ENCODE data around the gene MEF2C.

The MEF2C gene

DNA sequence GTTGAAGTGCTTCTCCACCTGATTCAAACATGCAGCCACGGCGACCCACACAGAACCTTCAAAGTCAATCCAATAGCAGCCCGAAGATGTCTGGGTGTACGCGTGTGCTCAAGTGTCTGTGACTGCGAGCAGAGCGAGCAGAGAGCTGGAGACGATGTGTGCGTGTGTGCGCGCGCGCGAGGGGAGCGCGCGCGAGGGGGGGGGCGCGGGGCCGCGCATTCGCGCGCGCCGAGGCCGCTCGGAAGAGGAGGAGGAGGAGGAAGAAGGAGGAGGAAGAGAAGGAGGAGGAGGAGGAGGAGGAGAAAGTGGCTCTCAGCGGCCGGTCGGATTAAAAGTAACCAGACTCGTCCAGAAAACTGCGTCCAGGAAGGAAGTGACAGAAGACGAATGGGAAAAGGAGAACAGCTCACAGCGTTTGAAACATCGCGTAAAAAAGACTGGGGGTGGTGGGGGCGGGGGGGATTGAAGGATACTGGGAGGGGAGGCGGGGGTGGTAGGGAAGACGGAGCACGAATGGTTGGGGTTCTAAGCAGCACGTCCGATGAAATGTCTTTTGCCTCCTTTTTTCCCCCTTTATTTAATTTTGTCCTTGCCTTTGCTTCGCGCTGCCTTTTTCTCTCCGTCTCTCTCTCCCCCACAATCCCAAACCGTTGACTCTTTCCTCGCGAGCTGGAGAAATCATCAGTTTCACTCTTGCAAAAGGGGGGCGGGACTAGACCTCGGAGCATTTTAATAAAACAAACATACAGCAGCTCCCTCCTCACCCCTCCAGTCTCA, at the start of gene MEF2C:
TSS of gene MEF2C (minus strand) at position 126 of the 777 bp plus-strand sequence. CDS start 59,396 bp downstream, outside the sequence.
- DNase-seq = peak; percentile 63
- no peak for TF ChIP-seq CTCF (IDR thresholded peaks at IDR 0.05)
- Mint-ChIP-seq H3K27ac (no peak within 1 kb of the TSS), H3K4me1 (peaks cover 8% of the 10 kb centered on the region), H3K4me3 (peak within 1 kb of the TSS; percentile 95), H3K9me3 (no peaks in the 10 kb centered on the region), H3K27me3 (ENCODE audit: low read depth, poor library complexity) (peaks cover 78% of the 10 kb centered on the region), H3K36me3 (ENCODE audit: low read depth) (no peaks in the 10 kb centered on the region)

GRCh38 chr5:88932541-88932940, 49.6 kb upstream of the MEF2C start:
- peaks cover 4% of the 10 kb centered on the region for H3K4me1 Mint-ChIP-seq
- no peaks in the 10 kb centered on the region for H3K9me3 Mint-ChIP-seq
- H3K36me3 Mint-ChIP-seq (ENCODE audit: low read depth) = no peaks in the 10 kb centered on the region
- H3K4me3 Mint-ChIP-seq = no peak overlapping the region
- DNase-seq = no peak
- no peak for TF ChIP-seq CTCF (IDR thresholded peaks at IDR 0.05)
- no peak overlapping the region for H3K27ac Mint-ChIP-seq
- H3K27me3 Mint-ChIP-seq (ENCODE audit: low read depth, poor library complexity) = peaks cover 10% of the 10 kb centered on the region

DNA sequence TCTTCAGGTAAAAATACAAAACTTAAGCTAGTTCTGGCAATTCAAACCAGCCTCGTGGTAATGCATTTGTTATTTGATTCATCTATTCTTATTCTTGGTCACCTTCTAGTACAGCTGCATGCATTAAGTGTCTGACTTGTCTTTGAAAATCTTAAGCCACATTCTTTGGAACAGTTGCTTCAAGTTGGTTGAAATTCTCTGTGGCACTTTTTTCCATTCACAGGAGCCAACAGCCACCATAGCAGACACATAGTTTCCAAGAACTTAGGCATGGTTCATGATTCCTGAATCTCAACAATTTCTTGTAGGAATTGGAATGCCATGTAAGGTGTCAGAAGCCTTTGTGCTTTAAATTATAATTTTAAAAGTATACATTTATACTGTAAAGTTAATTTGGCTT, 47.4 kb upstream of the MEF2C start:
- H3K4me3 Mint-ChIP-seq = no peak overlapping the region
- no peaks in the 10 kb centered on the region for H3K36me3 Mint-ChIP-seq (ENCODE audit: low read depth)
- TF ChIP-seq CTCF (IDR thresholded peaks at IDR 0.05) = no peak
- no peak overlapping the region for H3K27ac Mint-ChIP-seq
- no peak for DNase-seq
- H3K27me3 Mint-ChIP-seq (ENCODE audit: low read depth, poor library complexity) = peaks cover 7% of the 10 kb centered on the region
- no peaks in the 10 kb centered on the region for H3K4me1 Mint-ChIP-seq
- H3K9me3 Mint-ChIP-seq = no peaks in the 10 kb centered on the region

DNA sequence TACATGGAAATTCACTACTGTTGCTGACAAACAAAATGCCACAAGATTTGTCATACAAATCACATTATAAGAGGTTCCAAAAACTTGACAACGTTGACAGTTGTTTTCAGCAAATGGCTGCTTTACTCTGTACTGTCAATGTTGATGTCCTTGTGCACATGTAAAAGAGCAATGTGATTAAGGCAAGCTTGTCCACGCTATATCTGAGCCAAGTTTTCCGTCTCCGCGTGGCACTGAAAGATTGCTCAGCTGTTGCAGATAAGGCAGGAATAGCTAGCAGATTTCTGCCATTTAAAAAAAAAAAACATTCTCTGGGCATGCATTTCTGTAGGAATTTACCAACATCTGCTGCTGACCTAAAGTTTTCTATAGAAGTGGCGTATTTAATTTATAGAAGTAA, 46.4 kb upstream of the MEF2C start:
- Mint-ChIP-seq H3K4me1 (no peaks in the 10 kb centered on the region), H3K9me3 (no peaks in the 10 kb centered on the region), H3K36me3 (ENCODE audit: low read depth) (no peaks in the 10 kb centered on the region), H3K27ac (no peak overlapping the region), H3K4me3 (no peak overlapping the region), H3K27me3 (ENCODE audit: low read depth, poor library complexity) (peaks cover 7% of the 10 kb centered on the region)
- DNase-seq = no peak
- no peak for TF ChIP-seq CTCF (IDR thresholded peaks at IDR 0.05)

GRCh38 chr5:88926774-88927173, 43.8 kb upstream of the MEF2C start:
- no peak for TF ChIP-seq CTCF (IDR thresholded peaks at IDR 0.05)
- DNase-seq = no peak
- H3K27me3 Mint-ChIP-seq (ENCODE audit: low read depth, poor library complexity) = peaks cover 8% of the 10 kb centered on the region
- H3K4me1 Mint-ChIP-seq = no peaks in the 10 kb centered on the region
- H3K36me3 Mint-ChIP-seq (ENCODE audit: low read depth) = no peaks in the 10 kb centered on the region
- H3K27ac Mint-ChIP-seq = no peak overlapping the region
- H3K4me3 Mint-ChIP-seq = no peak overlapping the region
- no peaks in the 10 kb centered on the region for H3K9me3 Mint-ChIP-seq
